Panc1 (cell line): ENCODE measurements around the gene NOXO1. TPM values are rescaled to one million over a fixed set of nuclear protein-coding genes. Genes with fewer than 3 reads are reported as not detected.

Experiments used
- ATAC-seq: fragments of 200-7000 bp; cut with Tn5 transposase; 2 replicates; pipeline ENCODE4 v1.9.1; 2020; ENCODE audit warnings: mild to moderate bottlenecking, moderate library complexity
- BruUV-seq: library from RNA; stranded (reverse); fragments of 400-500 nt; replicated peaks from 2 replicates; lab custom pipeline; 2021; lab: Mats Ljungman, UMichigan
- CTCF ChIA-PET: fragments of 300-600 bp; sonication (Branson Sonifier 250); formaldehyde crosslinking; loops from one replicate; lab custom pipeline; 2022; ENCODE audit warnings: antibody characterized with exemption; lab: Charles Lee
- POLR2A ChIA-PET: fragments of 300-600 bp; sonication (Branson Sonifier 250); formaldehyde crosslinking; loops from one replicate; lab custom pipeline; 2022; ENCODE audit warnings: antibody characterized with exemption; lab: Charles Lee
- DNase-seq: peaks from one replicate; pipeline ENCODE4 v3.0.0-alpha.2; 2010; ENCODE audit warnings: low read depth, low spot score
- H3K27ac ChIP-seq: 2 replicates; pipeline ENCODE4 v1.5.1; 2011; ENCODE audit warnings: mild to moderate bottlenecking, low read length, inconsistent platforms
- H3K27me3 ChIP-seq: fragments of 200-500 bp; sonication (Bioruptor generic); 2 replicates; pipeline ENCODE4 v1.6.0; 2014; ENCODE audit warnings: low read length, inconsistent platforms; ENCODE audit not compliant: control insufficient read depth, insufficient read depth
- H3K36me3 ChIP-seq: fragments of 200-500 bp; sonication (Bioruptor generic); 2 replicates; pipeline ENCODE4 v1.5.1; 2014; ENCODE audit warnings: inconsistent platforms, mild to moderate bottlenecking, low read length, moderate library complexity; ENCODE audit not compliant: control insufficient read depth, insufficient read depth
- H3K4me1 ChIP-seq: 2 replicates; pipeline ENCODE4 v1.5.1; 2011; ENCODE audit warnings: inconsistent platforms, mild to moderate bottlenecking, low read length, moderate library complexity; ENCODE audit not compliant: control insufficient read depth, insufficient read depth
- H3K4me3 ChIP-seq, 2 experiments: 2 replicates each; pipeline ENCODE4 v1.5.1; 2011 to 2012; ENCODE audit warnings: low read depth in 2 of 2, low read length in 2 of 2, mild to moderate bottlenecking in 2 of 2, inconsistent platforms in 1 of 2, moderate library complexity in 1 of 2
- H3K9me3 ChIP-seq: fragments of 200-500 bp; sonication (Bioruptor generic); 2 replicates; pipeline ENCODE4 v1.5.1; 2014; ENCODE audit warnings: low read depth, mild to moderate bottlenecking, inconsistent platforms, low read length, moderate library complexity; ENCODE audit not compliant: control insufficient read depth, insufficient read depth
- POLR2AphosphoS5 ChIP-seq: IDR thresholded peaks from 2 replicates; pipeline ENCODE4 v1.6.1; 2012; ENCODE audit warnings: mild to moderate bottlenecking, low read depth, low read length, moderate library complexity
- SIN3A ChIP-seq: IDR thresholded peaks from 2 replicates; pipeline ENCODE4 v1.6.1; 2012; ENCODE audit warnings: low read depth, mild to moderate bottlenecking, low read length, moderate library complexity, borderline replicate concordance; ENCODE audit not compliant: insufficient read depth
- TCF7L2 ChIP-seq: IDR thresholded peaks from 2 replicates; pipeline ENCODE4 v1.6.1; 2011; ENCODE audit warnings: mild to moderate bottlenecking, low read depth, low read length, inconsistent platforms
- in situ Hi-C: cut with HindIII; loops from 2 replicates; pipeline ENCODE4 v1.10.0; 2016; ENCODE audit warnings: low sequenced_read_pairs, low pct_unique_long_range_greater_than_20kb
- intact Hi-C: fragments of 100-400 bp; cut with micrococcal nuclease; formaldehyde crosslinking; loops from one replicate; pipeline ENCODE4 v1.10.0; 2022; ENCODE audit not compliant: unreplicated experiment
- total RNA-seq: library from RNA; stranded (reverse); gene quantifications from one replicate; pipeline ENCODE4 v1.2.1, GENCODE V29; 2021; ENCODE audit not compliant: unreplicated experiment
- TF ChIP-seq, protein P1 (sequence below): fragments of 450-650 bp; IDR thresholded peaks from 2 replicates; pipeline ENCODE4 v1.5.1; 2017; ENCODE audit warnings: mild to moderate bottlenecking
- TF ChIP-seq, protein P2 (sequence below), 2 experiments: IDR thresholded peaks; 2 replicates each; pipeline ENCODE4 v1.6.1; 2011 to 2012; ENCODE audit warnings: low read depth in 2 of 2, control low read depth in 1 of 2, low read length in 1 of 2, mild to moderate bottlenecking in 1 of 2, moderate library complexity in 1 of 2; ENCODE audit not compliant: insufficient read depth in 1 of 2

Gene NOXO1
- total RNA-seq, 1 experiment from 2014 or later, result 4.0 TPM

DNA sequence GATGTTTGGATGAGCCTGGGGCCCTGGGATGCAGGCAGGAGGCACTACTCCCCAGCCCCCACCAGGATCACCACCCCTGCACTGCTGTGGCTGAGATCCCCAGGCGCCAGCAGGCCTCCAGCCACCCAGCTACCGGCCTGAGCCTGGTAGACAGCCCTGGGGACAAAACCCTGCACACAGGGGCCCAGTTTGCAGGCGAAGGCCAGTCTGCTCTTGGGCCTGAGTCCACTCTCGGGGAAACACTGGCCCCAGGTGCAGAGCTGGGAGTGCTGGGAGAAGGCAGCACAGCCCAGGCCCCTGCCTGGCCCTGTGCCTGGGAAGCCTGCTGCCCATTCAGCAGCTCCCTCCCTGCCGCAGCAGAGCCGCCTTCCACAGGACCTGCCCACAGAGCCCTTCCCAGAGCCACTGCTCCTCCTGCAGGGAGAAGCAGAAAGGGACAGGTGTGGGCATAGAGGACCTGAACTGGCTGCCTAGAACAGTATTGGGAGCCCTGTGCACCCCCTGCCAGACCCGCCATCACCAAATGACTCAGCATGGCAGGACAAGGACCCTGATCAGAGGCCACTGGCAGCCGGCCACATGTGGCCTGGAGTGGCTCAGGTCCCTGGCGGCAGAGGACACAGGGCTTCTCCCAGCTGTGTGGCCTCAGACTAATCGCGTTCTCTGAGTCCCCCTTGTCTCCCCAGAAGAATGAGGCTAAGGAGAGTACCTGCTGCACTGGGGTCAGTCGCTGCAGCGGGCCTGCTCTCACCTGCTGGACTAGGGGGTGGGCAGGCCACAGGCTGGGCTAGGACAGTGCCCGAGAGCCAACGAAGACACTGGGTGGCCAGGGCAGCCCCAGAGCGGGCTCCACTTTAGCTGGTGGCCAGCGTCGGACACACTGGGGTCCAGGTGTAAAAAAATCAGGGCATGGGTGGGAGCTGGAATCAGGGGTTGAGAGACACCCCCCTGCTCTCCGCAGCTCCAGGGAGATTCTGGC, 48.9 kb downstream of the NOXO1 start:
- ChIA-PET POLR2A (interaction anchor here (0.5 kb wide), 1 partner anchor 102 kb away, joined by 3 read pairs; no protein-coding TSS in a partner anchor), CTCF (interaction anchor here (0.5 to 0.8 kb wide), 5 partner anchors 50 to 74 kb away, joined by 3 to 6 read pairs (median 3); no protein-coding TSS in a partner anchor)
- Histone ChIP-seq H3K4me3 (no peak overlapping the region), H3K27ac (no peak overlapping the region), H3K36me3 (no peaks in the 10 kb centered on the region), H3K9me3 (no peaks in the 10 kb centered on the region), H3K27me3 (no peaks in the 10 kb centered on the region), H3K4me1 (peaks cover 8% of the 10 kb centered on the region)
- DNase-seq, result no peak
- intact Hi-C loops, result loop anchor here (5.0 kb wide), 1 partner anchor 70 kb away; no protein-coding TSS in a partner anchor
- peak; percentile 77 for ATAC-seq
- BruUV-seq, result no TSS peak
- TF ChIP-seq TCF7L2 (no peak), POLR2AphosphoS5 (no peak)
- TF ChIP-seq, protein P1, sequence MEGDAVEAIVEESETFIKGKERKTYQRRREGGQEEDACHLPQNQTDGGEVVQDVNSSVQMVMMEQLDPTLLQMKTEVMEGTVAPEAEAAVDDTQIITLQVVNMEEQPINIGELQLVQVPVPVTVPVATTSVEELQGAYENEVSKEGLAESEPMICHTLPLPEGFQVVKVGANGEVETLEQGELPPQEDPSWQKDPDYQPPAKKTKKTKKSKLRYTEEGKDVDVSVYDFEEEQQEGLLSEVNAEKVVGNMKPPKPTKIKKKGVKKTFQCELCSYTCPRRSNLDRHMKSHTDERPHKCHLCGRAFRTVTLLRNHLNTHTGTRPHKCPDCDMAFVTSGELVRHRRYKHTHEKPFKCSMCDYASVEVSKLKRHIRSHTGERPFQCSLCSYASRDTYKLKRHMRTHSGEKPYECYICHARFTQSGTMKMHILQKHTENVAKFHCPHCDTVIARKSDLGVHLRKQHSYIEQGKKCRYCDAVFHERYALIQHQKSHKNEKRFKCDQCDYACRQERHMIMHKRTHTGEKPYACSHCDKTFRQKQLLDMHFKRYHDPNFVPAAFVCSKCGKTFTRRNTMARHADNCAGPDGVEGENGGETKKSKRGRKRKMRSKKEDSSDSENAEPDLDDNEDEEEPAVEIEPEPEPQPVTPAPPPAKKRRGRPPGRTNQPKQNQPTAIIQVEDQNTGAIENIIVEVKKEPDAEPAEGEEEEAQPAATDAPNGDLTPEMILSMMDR, result peak; percentile 76
- in situ Hi-C loops, result no loop called here

DNA sequence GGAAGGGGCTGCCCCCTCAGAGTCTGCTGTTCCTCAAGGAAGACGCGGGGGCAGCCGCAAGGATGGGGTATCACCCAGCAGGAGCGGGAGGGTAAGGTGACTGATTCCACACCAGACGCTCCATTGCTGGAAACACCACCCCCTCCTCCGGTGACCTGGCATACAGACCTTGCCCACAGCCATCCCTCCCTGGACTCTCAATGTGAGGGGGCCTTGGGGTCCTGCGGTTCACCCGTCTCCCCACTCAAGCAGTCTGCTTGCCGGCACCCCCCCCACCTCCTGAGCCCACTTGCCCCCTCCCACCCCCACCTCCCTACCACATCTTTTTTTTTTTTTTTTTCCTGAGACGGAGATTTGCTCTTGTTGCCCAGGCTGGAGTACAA, 50.9 kb downstream of the NOXO1 start:
- ChIA-PET CTCF (no interaction called here), POLR2A (no interaction called here)
- Histone ChIP-seq H3K27ac (no peak overlapping the region), H3K36me3 (no peaks in the 10 kb centered on the region), H3K4me3 (no peak overlapping the region), H3K4me1 (peaks cover 8% of the 10 kb centered on the region), H3K9me3 (no peaks in the 10 kb centered on the region), H3K27me3 (no peaks in the 10 kb centered on the region)
- DNase-seq (no peak), ATAC-seq (no peak)
- BruUV-seq, result no TSS peak
- no peak for TF ChIP-seq POLR2AphosphoS5
- TF ChIP-seq, protein P1, result no peak
- no peak for TF ChIP-seq TCF7L2
- no peak for TF ChIP-seq SIN3A
- TF ChIP-seq, protein P2, sequence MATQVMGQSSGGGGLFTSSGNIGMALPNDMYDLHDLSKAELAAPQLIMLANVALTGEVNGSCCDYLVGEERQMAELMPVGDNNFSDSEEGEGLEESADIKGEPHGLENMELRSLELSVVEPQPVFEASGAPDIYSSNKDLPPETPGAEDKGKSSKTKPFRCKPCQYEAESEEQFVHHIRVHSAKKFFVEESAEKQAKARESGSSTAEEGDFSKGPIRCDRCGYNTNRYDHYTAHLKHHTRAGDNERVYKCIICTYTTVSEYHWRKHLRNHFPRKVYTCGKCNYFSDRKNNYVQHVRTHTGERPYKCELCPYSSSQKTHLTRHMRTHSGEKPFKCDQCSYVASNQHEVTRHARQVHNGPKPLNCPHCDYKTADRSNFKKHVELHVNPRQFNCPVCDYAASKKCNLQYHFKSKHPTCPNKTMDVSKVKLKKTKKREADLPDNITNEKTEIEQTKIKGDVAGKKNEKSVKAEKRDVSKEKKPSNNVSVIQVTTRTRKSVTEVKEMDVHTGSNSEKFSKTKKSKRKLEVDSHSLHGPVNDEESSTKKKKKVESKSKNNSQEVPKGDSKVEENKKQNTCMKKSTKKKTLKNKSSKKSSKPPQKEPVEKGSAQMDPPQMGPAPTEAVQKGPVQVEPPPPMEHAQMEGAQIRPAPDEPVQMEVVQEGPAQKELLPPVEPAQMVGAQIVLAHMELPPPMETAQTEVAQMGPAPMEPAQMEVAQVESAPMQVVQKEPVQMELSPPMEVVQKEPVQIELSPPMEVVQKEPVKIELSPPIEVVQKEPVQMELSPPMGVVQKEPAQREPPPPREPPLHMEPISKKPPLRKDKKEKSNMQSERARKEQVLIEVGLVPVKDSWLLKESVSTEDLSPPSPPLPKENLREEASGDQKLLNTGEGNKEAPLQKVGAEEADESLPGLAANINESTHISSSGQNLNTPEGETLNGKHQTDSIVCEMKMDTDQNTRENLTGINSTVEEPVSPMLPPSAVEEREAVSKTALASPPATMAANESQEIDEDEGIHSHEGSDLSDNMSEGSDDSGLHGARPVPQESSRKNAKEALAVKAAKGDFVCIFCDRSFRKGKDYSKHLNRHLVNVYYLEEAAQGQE (IDR thresholded peaks at IDR 0.05; ENCODE audit: insufficient read depth in 1 of 2, low read depth in 2 of 2, low read length in 1 of 2), result no peak
- in situ Hi-C loops (no loop called here), intact Hi-C loops (loop anchor here (5.0 kb wide), 1 partner anchor 68 kb away; no protein-coding TSS in a partner anchor)
